PC-9 (cell line): ENCODE data around the gene CELF2. TPM values are rescaled to one million over a fixed set of nuclear protein-coding genes. Genes with fewer than 3 reads are reported as not detected.

Experiments
- BruUV-seq: library from RNA; stranded (reverse); fragments of 400-500 nt; replicated peaks from 2 replicates; lab custom pipeline; 2021; lab: Mats Ljungman, UMichigan
- CTCF ChIA-PET: fragments of 300-600 bp; sonication (Branson Sonifier 250); formaldehyde crosslinking; loops from one replicate; lab custom pipeline; 2022; ENCODE audit warnings: antibody characterized with exemption; lab: Charles Lee
- POLR2A ChIA-PET: fragments of 300-600 bp; sonication (Branson Sonifier 250); formaldehyde crosslinking; loops from one replicate; lab custom pipeline; 2022; ENCODE audit warnings: antibody characterized with exemption; ENCODE audit not compliant: unreplicated experiment; lab: Charles Lee
- DNase-seq, 2 experiments: peaks; one replicate each; pipeline versions ENCODE4 v3.0.0 to v3.0.0-alpha.2; 2015 to 2022; ENCODE audit warnings: mixed read lengths in 1 of 2
- H2AFZ ChIP-seq: fragments of 200-600 bp; sonication (generic); 2 replicates; pipeline ENCODE4 v1.8.1; 2017; ENCODE audit warnings: antibody characterized with exemption
- H3F3A ChIP-seq: fragments of 200-600 bp; sonication (generic); 2 replicates; pipeline ENCODE4 v1.8.1; 2017; ENCODE audit warnings: antibody characterized with exemption, mild to moderate bottlenecking, low read depth; ENCODE audit not compliant: insufficient read depth
- H3K27ac ChIP-seq: fragments of 200-600 bp; sonication (generic); 2 replicates; pipeline ENCODE4 v1.6.1; 2016; ENCODE audit warnings: mixed run types
- H3K27me3 ChIP-seq: fragments of 200-600 bp; sonication (generic); 2 replicates; pipeline ENCODE4 v1.6.1; 2016; ENCODE audit warnings: low read depth, mixed run types; ENCODE audit not compliant: insufficient read depth
- H3K36me3 ChIP-seq: fragments of 200-600 bp; sonication (generic); 2 replicates; pipeline ENCODE4 v1.6.1; 2016; ENCODE audit warnings: low read depth, mixed run types
- H3K4me1 ChIP-seq: fragments of 200-600 bp; sonication (generic); replicated peaks from 2 replicates; pipeline ENCODE4 v1.6.1; 2016; ENCODE audit warnings: mixed run types; ENCODE audit not compliant: insufficient read depth
- H3K4me2 ChIP-seq: fragments of 200-600 bp; sonication (generic); 2 replicates; pipeline ENCODE4 v1.6.1; 2017; ENCODE audit warnings: mixed run types
- H3K4me3 ChIP-seq: fragments of 200-600 bp; sonication (generic); 2 replicates; pipeline ENCODE4 v1.6.1; 2016; ENCODE audit warnings: mixed run types
- H3K79me2 ChIP-seq: fragments of 200-600 bp; sonication (generic); 2 replicates; pipeline ENCODE4 v1.6.1; 2017; ENCODE audit warnings: low read depth, mixed run types
- H3K9me2 ChIP-seq: fragments of 200-600 bp; sonication (generic); 2 replicates; pipeline ENCODE4 v1.8.1; 2017; ENCODE audit warnings: mild to moderate bottlenecking; ENCODE audit not compliant: insufficient read depth
- H3K9me3 ChIP-seq: fragments of 200-600 bp; sonication (generic); 2 replicates; pipeline ENCODE4 v1.8.1; 2016; ENCODE audit warnings: low read depth; ENCODE audit not compliant: insufficient read depth
- H4K20me1 ChIP-seq: fragments of 200-600 bp; sonication (generic); 2 replicates; pipeline ENCODE4 v1.8.1; 2017; ENCODE audit not compliant: insufficient read depth
- CTCF ChIP-seq: fragments of 200-600 bp; sonication (generic); conservative IDR thresholded peaks from 2 replicates; pipeline ENCODE4 v1.6.1; 2017; ENCODE audit warnings: mixed run types, antibody characterized with exemption, mild to moderate bottlenecking, moderate library complexity
- EZH2 ChIP-seq: fragments of 200-600 bp; sonication (generic); IDR thresholded peaks from 2 replicates; pipeline ENCODE4 v1.8.0; 2017; ENCODE audit warnings: antibody characterized with exemption, low read depth
- intact Hi-C: fragments of 100-400 bp; cut with micrococcal nuclease; formaldehyde crosslinking; loops from one replicate; pipeline ENCODE4 v1.10.0; 2022; ENCODE audit not compliant: unreplicated experiment
- total RNA-seq: library from RNA; stranded (reverse); gene quantifications from 2 replicates; pipeline ENCODE4 v1.2.3, GENCODE V29; 2021

Gene CELF2
- total RNA-seq, 1 experiment from 2014 or later = not detected

GRCh38 chr10:11300026-11300425, 282.4 kb downstream of the CELF2 start:
- no peak overlapping the region for H3K27ac ChIP-seq
- H3K36me3 ChIP-seq = no peaks in the 10 kb centered on the region
- DNase-seq = no peak
- H3F3A ChIP-seq = no peaks in the 10 kb centered on the region
- CTCF ChIA-PET = no interaction called here
- intact Hi-C loops = no loop called here
- no peak overlapping the region for H3K4me3 ChIP-seq
- no peaks in the 10 kb centered on the region for H4K20me1 ChIP-seq
- no peaks in the 10 kb centered on the region for H3K4me1 ChIP-seq
- no peaks in the 10 kb centered on the region for H3K9me3 ChIP-seq
- no peak for TF ChIP-seq CTCF
- no peak for TF ChIP-seq EZH2
- H3K27me3 ChIP-seq = peaks cover 75% of the 10 kb centered on the region
- POLR2A ChIA-PET = no interaction called here
- no peak overlapping the region for H3K4me2 ChIP-seq
- no peaks in the 10 kb centered on the region for H3K9me2 ChIP-seq
- no peak overlapping the region for H2AFZ ChIP-seq
- BruUV-seq = no TSS peak
- no peaks in the 10 kb centered on the region for H3K79me2 ChIP-seq

DNA sequence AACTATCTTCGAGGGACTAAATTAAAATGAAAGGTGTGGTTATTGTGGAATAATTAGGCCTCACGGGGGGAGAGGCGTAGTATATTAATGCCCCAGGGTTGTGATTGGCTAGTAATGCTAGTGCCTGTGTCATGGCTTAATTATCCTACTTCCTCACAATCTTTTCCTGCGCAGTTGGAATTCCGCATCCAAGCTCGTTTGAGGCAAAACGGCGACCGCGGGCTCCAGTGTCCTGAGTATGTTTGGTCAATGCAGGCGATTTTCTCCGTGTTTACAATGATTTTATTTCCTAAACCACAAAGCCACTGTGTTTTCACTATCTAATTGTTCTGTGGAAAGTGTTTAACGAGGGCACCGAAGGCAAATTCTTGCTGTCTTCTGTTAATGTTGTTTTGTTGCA, 282.9 kb downstream of the CELF2 start:
- H3K79me2 ChIP-seq = no peaks in the 10 kb centered on the region
- POLR2A ChIA-PET = no interaction called here
- peaks cover 75% of the 10 kb centered on the region for H3K27me3 ChIP-seq
- H2AFZ ChIP-seq = no peak overlapping the region
- H3K4me2 ChIP-seq = no peak overlapping the region
- no peaks in the 10 kb centered on the region for H3K9me2 ChIP-seq
- no peaks in the 10 kb centered on the region for H3K4me1 ChIP-seq
- TF ChIP-seq EZH2 (no peak), CTCF (no peak)
- H3K27ac ChIP-seq = no peak overlapping the region
- no peaks in the 10 kb centered on the region for H3K9me3 ChIP-seq
- CTCF ChIA-PET = no interaction called here
- no peaks in the 10 kb centered on the region for H3K36me3 ChIP-seq
- intact Hi-C loops = no loop called here
- DNase-seq = no peak
- no peaks in the 10 kb centered on the region for H3F3A ChIP-seq
- H3K4me3 ChIP-seq = no peak overlapping the region
- no TSS peak for BruUV-seq
- no peaks in the 10 kb centered on the region for H4K20me1 ChIP-seq

DNA sequence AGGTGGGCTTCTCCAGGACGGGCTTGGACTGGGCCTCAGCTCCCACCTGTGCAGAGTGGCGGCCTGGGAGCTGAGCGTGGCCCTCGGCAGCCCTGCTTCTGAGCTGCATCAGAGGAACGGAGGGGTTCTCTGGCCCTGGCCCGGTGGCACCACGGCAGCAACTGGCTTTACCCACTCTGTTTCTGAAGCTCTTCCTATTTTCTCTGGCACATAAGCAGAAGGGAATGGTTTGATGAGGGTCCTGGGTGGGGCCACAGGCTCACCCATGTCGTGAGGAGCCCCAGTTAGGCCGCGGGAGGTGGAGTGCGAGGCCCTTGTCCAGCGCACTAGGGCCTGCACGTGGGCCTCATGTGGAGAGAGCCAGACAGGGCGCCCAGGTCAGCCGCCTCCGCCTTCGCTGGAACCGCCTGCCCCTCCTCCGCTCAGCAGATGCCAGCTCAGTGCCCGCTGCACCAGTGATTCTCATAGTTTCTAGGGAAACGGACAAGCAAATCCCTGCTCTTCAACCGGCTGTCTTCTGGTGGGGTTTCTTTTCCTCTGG, 284.0 kb downstream of the CELF2 start:
- Histone ChIP-seq H3F3A (no peaks in the 10 kb centered on the region), H3K79me2 (no peaks in the 10 kb centered on the region), H2AFZ (no peak overlapping the region), H3K27ac (no peak overlapping the region), H3K4me2 (no peak overlapping the region), H3K36me3 (no peaks in the 10 kb centered on the region), H3K4me3 (no peak overlapping the region), H3K9me2 (no peaks in the 10 kb centered on the region), H3K9me3 (no peaks in the 10 kb centered on the region), H3K27me3 (peaks cover 69% of the 10 kb centered on the region), H4K20me1 (no peaks in the 10 kb centered on the region), H3K4me1 (no peaks in the 10 kb centered on the region)
- ChIA-PET CTCF (no interaction called here), POLR2A (no interaction called here)
- DNase-seq = no peak
- TF ChIP-seq CTCF = no peak
- intact Hi-C loops = no loop called here
- no TSS peak for BruUV-seq
